Activated CD4-positive, alpha-beta T cell treated with anti-CD3 and anti-CD28 coated beads, Interleukin-2, Interleukin-6, amounts not matched to agents 100 ng/mL and 50 ng/mL, durations not matched to agents 16 hours and 8 hours (primary cell): ENCODE measurements around the gene CHCHD1.
"Not testable (repeated sequence)": the region's sequence is repeated elsewhere in the genome, so short reads cannot be mapped to it uniquely, and the experiment has no call there.

Source experiments
- DNase-seq: peaks from one replicate; pipeline ENCODE4 v3.0.0-alpha.2; 2020

The CHCHD1 gene

GRCh38 chr10:73814276-73814895, 32.5 kb downstream of the CHCHD1 start:
- DNase-seq, result no peak

DNA sequence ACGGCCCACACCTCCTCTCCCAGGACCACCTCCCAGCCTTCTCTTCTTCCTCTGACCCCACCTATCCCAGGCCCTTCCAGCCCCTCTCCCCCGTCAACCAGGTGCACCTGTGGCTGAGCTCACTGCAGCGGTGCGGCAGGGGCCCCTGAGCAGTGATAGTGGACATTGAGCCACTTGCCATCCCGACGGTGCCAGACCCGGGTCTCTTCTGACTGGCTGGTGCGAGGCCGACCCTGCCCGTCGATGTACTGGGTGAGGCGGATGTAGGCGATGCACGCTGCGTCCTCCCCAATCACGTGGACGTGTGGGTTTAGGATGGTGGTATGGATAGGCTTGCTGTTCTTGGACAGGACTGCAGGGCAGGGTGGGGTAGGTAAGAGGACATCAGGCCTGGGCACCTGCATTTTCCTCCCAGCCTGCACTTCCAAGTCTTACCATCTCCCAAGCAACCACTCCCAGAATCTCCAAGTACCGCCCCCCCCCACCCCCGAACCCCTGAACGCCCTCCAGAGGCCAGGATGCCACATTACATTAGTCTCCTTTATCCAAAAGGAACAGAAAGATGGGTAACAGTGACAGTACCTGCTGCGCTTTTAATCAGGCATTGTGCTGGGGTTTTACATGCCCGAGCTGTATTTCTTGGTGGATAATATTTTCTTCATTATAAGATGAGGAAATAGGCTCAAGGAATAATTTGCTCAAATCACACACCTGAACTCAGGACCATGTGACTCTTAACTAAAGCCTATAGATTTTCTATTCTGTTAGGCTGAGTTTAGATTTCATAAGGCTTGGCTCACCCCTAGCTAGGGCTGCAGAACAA, 33.3 kb downstream of the CHCHD1 start:
- DNase-seq, result peak; percentile 21

GRCh38 chr10:73815719-73816030, 33.8 kb downstream of the CHCHD1 start:
- no peak for DNase-seq

DNA sequence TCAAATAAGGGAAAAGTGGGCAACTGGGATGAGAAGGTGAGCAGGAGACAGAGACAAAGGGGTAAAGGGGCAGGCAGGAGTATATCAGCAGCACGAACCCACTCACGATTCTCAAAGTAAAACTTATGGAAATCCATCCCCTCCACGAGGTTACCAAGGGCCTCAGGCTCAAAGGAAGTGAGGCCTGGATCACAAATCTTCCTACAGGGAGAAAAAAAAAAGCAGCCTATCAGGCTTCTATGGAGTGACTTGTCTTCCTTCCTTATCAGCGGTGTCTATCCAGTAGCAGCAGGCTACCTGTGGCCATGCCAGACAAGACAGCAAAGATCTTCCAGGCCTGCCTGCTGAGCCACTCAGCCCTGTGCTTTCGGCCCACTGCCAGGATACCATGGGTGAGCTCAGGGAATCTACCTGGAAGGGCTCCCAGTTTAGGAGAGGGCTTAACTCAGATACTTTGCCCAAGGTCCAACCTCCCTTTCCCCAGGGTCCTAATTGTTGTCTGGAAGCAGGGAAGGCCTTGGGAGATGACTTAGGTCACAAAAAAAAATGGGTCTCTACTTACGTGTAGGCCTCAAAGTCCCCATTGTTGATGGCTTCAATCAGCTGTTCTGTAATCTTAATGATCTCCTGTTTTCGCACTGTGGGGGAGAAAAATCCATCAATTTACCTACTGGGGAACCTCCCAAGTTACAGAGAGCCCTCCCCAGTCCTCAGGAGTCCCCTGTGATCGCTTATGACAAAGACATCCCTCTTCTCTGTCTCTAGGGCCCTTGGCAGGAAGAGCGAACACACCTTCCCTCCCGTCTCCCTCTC, 35.3 kb downstream of the CHCHD1 start:
- no peak for DNase-seq

DNA sequence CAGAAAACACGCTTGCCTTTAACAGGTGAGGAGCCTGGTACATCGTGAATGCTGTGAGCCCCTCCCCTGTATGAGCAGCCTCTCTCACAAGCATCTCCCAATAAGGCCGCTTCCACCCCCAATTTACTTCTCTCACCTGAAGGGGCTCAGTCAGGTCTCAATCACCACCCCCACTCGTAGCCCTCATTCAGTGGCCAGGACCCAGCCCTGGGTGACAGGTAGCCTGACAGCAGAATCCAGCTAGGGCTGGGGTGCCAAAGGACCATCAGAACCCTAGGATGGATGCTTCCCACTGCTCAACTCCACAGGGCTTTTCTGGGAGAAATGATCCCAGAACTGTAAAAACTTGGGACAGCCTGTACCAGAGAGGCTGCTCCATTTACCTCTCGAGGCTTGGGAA, 36.0 kb downstream of the CHCHD1 start:
- DNase-seq, result no peak

GRCh38 chr10:73818402-73818801, 36.6 kb downstream of the CHCHD1 start:
- DNase-seq, result no peak

- no peak for DNase-seq
These were observed 37.2 kb downstream of the CHCHD1 start for GRCh38 chr10:73819081-73819480.

DNA sequence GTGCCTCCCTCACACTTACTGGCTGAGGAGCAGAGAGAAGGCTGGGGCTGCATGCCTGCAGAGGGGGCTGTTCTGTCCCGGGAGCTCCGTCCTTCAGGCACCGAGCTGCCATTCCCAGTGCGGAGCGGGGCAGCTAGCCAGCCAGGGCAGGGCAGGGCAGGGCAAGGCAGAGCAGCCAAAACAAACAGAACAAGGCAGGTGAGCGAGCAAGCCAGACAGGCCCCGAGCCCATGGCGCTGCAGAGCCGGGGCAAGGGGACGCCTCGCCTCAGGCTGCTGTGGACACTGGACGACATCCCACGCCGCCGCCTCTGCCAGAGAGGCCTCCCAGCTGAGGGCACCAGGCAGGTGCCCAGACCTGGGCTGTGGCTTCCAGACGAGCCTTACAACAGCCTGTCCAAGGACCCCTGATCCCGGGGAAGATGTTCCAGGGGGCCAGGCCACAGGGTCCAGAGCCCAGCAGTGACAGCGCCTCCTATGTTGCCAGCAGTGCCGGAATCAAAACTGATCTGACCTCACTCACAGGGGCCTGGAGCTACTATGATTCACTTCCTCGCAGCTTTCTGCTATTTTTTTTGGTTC, 37.8 kb downstream of the CHCHD1 start:
- no peak for DNase-seq

- DNase-seq, result no peak
These were observed 41.5 kb downstream of the CHCHD1 start for GRCh38 chr10:73823391-73823790.

GRCh38 chr10:73824146-73824725, 42.4 kb downstream of the CHCHD1 start:
- DNase-seq, result no peak

- DNase-seq, result no peak
These were observed 45.7 kb downstream of the CHCHD1 start for GRCh38 chr10:73827346-73828089.

GRCh38 chr10:73828161-73828560, 46.3 kb downstream of the CHCHD1 start:
- DNase-seq, result no peak

DNA sequence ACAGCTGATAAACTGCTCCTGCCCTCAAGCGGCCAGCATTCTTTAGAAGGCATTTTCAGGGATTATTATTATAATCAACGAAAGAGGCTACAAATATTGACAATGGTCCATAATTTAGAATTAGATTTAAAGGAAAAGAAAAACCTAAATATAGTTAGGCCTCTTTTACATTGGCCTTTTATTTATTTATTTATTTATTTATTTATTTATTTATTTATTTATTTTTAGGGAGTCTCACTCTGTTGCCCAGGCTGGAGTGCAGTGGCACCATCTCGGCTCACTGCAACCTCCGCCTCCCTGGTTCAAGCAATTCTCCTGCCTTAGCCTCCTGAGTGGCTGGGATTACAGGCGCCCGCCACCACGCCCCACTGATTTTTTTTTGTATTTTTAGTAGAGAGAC, 47.2 kb downstream of the CHCHD1 start:
- DNase-seq, result not testable (repeated sequence)
